ENCODE measurements around the gene SNX8. TPM values are rescaled to one million over a fixed set of nuclear protein-coding genes. Genes with fewer than 3 reads are reported as not detected.
A peak's percentile ranks its signal among the peaks of the same experiment; 100 is the strongest.

The SNX8 gene
- total and polyA plus RNA-seq, 2 of the 13 experiments (the other 11 are each of a cell fraction or from before 2014, with no cell fraction given): 20.6 to 45.2 TPM

GRCh38 chr7:2354186-2354938, 40.1 kb upstream of the SNX8 start, which contains the start of gene EIF3B (continued):
- no peak for TF ChIP-seq ZBTB33 (CRISPR knock-in tag; IDR thresholded peaks at IDR 0.05)
- TF ChIP-seq PCBP1 (IDR thresholded peaks at IDR 0.05; ENCODE audit: borderline replicate concordance, low read depth, low read length): no peak
- TF ChIP-seq HNF1B (CRISPR knock-in tag; IDR thresholded peaks at IDR 0.05): peak; percentile 71
- no peak for TF ChIP-seq ZNF724P (CRISPR knock-in tag; IDR thresholded peaks at IDR 0.05; ENCODE audit: borderline replicate concordance)
- TF ChIP-seq NFE2L2 (IDR thresholded peaks at IDR 0.05; ENCODE audit: low read length): no peak
- no peak for TF ChIP-seq ZNF124 (CRISPR knock-in tag; IDR thresholded peaks at IDR 0.05)
- TF ChIP-seq HNRNPLL (IDR thresholded peaks at IDR 0.05; ENCODE audit: low read depth, low read length, poor library complexity, severe bottlenecking): no peak
- TF ChIP-seq BRF2 (CRISPR knock-in tag; IDR thresholded peaks at IDR 0.05): no peak
- no peak for TF ChIP-seq U2AF2 (IDR thresholded peaks at IDR 0.05; ENCODE audit: low read depth, low read length)
- no peak for TF ChIP-seq MED13 (CRISPR knock-in tag; IDR thresholded peaks at IDR 0.05)
- no peak for TF ChIP-seq ELF4 (CRISPR knock-in tag; IDR thresholded peaks at IDR 0.05; ENCODE audit: borderline replicate concordance)
- no peak for TF ChIP-seq RFX3 (CRISPR knock-in tag; IDR thresholded peaks at IDR 0.05)
- TF ChIP-seq ZBTB25 (CRISPR knock-in tag; IDR thresholded peaks at IDR 0.05): no peak; the same call in 1 of the 2 replicates
- TF ChIP-seq ZFY (CRISPR knock-in tag; IDR thresholded peaks at IDR 0.05): peak; percentile 95
- no peak for TF ChIP-seq SYNCRIP (IDR thresholded peaks at IDR 0.05; ENCODE audit: insufficient read depth, low read depth, low read length)
- no peak for TF ChIP-seq EED (CRISPR knock-in tag; IDR thresholded peaks at IDR 0.05)
- TF ChIP-seq ZBTB3 (CRISPR knock-in tag; IDR thresholded peaks at IDR 0.05; ENCODE audit: borderline replicate concordance, low read depth): no peak
- TF ChIP-seq ZNF567 (CRISPR knock-in tag; IDR thresholded peaks at IDR 0.05; ENCODE audit: borderline replicate concordance): no peak
- TF ChIP-seq ZNF614 (CRISPR knock-in tag; IDR thresholded peaks at IDR 0.05; ENCODE audit: borderline replicate concordance): no peak
- peak; percentile 41; the same call in 1 of the 2 replicates for TF ChIP-seq ZSCAN22 (CRISPR knock-in tag; IDR thresholded peaks at IDR 0.05)
- TF ChIP-seq GATA4 (IDR thresholded peaks at IDR 0.05; ENCODE audit: borderline replicate concordance, low read depth): peak; percentile 22
- TF ChIP-seq ZMYM3 (CRISPR knock-in tag; IDR thresholded peaks at IDR 0.05): no peak
- no peak for TF ChIP-seq NFYC (CRISPR knock-in tag; IDR thresholded peaks at IDR 0.05)
- no peak for TF ChIP-seq ZFP36L2 (CRISPR knock-in tag; IDR thresholded peaks at IDR 0.05)
- peak; percentile 61 for TF ChIP-seq TOPORS (CRISPR knock-in tag; IDR thresholded peaks at IDR 0.05)
- TF ChIP-seq ZNF3 (CRISPR knock-in tag; IDR thresholded peaks at IDR 0.05): no peak

Measured in HepG2 (cell line).